ENCODE data around the gene MEF2D.

The MEF2D gene

DNA sequence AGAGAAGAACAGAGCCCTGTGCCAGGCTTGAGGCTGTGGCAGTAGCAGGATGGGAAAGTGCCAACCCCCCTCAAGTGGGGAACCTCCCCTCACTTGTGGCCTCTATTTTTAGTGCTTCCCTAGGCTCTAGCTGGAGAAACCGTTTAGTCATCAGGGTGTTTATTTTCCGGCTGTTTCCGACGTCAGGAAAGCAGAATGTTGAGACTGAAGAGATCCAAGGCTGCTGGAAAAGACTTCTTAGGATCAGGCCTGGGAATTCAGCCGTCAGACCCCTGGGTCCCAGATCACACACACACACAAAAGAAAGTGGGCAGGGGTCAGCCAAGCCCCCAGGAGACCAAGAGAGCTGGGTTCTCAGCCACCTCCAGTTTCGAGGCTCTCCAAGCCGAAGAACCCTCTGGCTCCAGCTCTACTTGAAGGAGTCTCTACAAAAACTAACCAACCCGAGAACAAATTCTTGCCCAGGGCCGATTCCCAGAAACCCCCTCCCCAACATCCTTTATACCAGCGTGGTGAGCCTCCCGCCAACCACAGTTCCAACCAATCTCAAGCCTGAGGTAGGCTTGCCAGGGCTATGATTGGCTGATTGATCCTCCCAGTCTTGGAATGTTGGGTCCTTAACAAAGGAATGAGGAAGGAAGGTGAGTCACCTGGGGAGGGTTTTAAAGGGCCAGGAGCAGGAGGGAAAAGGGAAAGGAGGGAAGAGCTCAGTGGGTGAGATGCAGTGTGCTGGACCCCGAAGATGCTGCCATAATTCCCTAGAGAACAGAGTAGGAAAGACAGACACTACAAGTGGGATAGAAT is 2.5 kb upstream of the MEF2D start:
- Histone ChIP-seq H3K9ac (ENCODE audit: low read length in 5 of 5) (peak overlapping the region; percentile 49 to 87 (median 74)), H3K27ac (ENCODE audit: low read depth, low read length) (peak overlapping the region; percentile 99), H3K27me3 (ENCODE audit: control insufficient read depth in 5 of 5, insufficient read depth in 4 of 5, low read length in 5 of 5) (no peaks in the 10 kb centered on the region), H3K4me3 (ENCODE audit: low read depth in 1 of 5, low read length in 5 of 5) (peak overlapping the region in 4 of 5 donors; percentile 35 to 41 (median 38)), H3K4me1 (ENCODE audit: control insufficient read depth in 5 of 5, insufficient read depth in 5 of 5, low read length in 5 of 5) (peaks cover 34 to 71% (median 60%) of the 10 kb centered on the region in 5 donors), H3K36me3 (ENCODE audit: control insufficient read depth in 5 of 5, insufficient read depth in 5 of 5, low read length in 5 of 5) (no peaks in the 10 kb centered on the region), H3K9me3 (ENCODE audit: control insufficient read depth in 5 of 5, low read length in 5 of 5) (no peaks in the 10 kb centered on the region)

GRCh38 chr1:156502391-156502893 is 1.9 kb upstream of the MEF2D start:
- Histone ChIP-seq H3K9me3 (ENCODE audit: control insufficient read depth in 5 of 5, low read length in 5 of 5) (no peaks in the 10 kb centered on the region), H3K27me3 (ENCODE audit: control insufficient read depth in 5 of 5, insufficient read depth in 4 of 5, low read length in 5 of 5) (no peaks in the 10 kb centered on the region), H3K4me1 (ENCODE audit: control insufficient read depth in 5 of 5, insufficient read depth in 5 of 5, low read length in 5 of 5) (peaks cover 35 to 73% (median 64%) of the 10 kb centered on the region in 5 donors), H3K27ac (ENCODE audit: low read depth, low read length) (peak overlapping the region; percentile 99), H3K4me3 (ENCODE audit: low read depth in 1 of 5, low read length in 5 of 5) (peak overlapping the region in 4 of 5 donors; percentile 26 to 39 (median 36)), H3K9ac (ENCODE audit: low read length in 5 of 5) (peak overlapping the region in 4 of 5 donors; percentile 19 to 87 (median 66)), H3K36me3 (ENCODE audit: control insufficient read depth in 5 of 5, insufficient read depth in 5 of 5, low read length in 5 of 5) (no peaks in the 10 kb centered on the region)

DNA sequence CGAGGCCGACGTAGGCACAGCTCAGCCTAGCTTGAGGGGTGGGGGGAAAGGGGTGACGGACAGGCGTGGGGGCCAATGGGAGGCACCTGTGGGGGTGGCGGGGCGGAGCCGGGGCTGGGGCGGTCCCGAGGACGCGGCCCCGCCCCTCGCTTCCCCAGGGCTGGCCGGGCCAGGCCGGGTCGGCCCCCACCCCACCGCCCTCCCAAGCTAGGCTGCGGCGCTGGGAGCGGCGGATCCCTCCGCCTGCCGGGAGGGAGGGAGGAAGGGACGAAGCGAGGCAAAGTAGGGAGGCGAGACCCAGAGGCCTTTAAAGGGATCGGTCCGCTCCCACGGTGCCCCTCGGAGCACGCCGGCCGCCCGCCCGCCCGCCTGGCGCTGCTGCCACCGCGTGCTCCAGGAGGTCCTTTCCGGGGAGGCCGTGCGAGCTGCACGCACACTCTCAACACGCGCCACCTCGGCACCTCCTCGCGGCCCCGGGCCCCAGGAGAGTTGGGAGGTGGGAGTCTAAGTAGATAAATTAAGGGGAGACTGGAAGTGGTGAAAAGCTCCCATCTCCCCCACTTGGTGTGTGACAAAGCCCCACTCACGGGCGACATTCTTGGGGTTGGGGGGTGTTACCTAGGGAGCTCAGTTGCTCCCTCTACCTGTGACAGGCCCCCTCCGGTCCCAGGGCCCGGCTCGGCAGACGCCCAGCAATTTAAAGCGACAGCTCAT is 375 bp upstream of the MEF2D start:
- Histone ChIP-seq H3K4me3 (ENCODE audit: low read depth in 1 of 5, low read length in 5 of 5) (peak overlapping the region; percentile 86 to 96 (median 91)), H3K4me1 (ENCODE audit: control insufficient read depth in 5 of 5, insufficient read depth in 5 of 5, low read length in 5 of 5) (peaks cover 48 to 87% (median 79%) of the 10 kb centered on the region in 5 donors), H3K27me3 (ENCODE audit: control insufficient read depth in 5 of 5, insufficient read depth in 4 of 5, low read length in 5 of 5) (no peaks in the 10 kb centered on the region), H3K36me3 (ENCODE audit: control insufficient read depth in 5 of 5, insufficient read depth in 5 of 5, low read length in 5 of 5) (no peaks in the 10 kb centered on the region), H3K27ac (ENCODE audit: low read depth, low read length) (peak overlapping the region; percentile 99), H3K9ac (ENCODE audit: low read length in 5 of 5) (peak overlapping the region; percentile 81 to 99 (median 95)), H3K9me3 (ENCODE audit: control insufficient read depth in 5 of 5, low read length in 5 of 5) (no peaks in the 10 kb centered on the region)

DNA sequence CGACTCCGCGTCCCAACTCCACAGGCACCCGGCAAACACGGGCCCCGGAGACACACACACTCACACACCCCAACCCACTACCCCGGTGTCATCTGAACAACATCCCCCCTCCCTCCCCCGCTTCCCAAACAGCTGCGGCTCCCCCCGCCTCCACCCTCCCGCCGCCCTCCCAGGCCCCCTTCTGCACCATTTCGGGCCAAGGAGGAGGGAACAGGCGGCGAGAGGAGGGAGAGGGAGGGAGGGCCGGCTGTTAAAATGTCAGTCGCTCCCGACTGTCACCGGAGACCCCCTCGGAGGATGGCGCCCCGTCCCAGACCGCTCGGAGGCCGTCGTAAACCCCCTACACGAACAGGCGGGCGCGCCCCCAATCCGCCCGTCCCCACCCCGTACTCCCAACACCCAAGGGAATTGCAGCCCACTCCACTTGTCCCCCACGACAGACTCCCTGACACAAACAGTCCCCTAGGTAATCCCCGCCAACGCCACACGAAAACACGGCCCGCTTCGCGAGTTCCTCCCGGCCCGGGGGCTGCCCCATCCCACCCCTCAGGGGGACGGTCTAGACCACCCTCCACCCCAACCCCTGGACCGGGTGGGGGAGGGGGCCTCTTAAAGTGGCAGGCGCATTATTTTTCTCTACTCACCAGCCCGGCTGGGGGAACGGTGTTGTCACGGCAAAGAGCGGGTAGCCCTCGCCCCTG is 583 bp downstream of the MEF2D start:
- no peaks in the 10 kb centered on the region for H3K9me3 ChIP-seq (ENCODE audit: control insufficient read depth in 5 of 5, low read length in 5 of 5)
- no peaks in the 10 kb centered on the region for H3K27me3 ChIP-seq (ENCODE audit: control insufficient read depth in 5 of 5, insufficient read depth in 4 of 5, low read length in 5 of 5)
- no peaks in the 10 kb centered on the region for H3K36me3 ChIP-seq (ENCODE audit: control insufficient read depth in 5 of 5, insufficient read depth in 5 of 5, low read length in 5 of 5)
- H3K9ac ChIP-seq (ENCODE audit: low read length in 5 of 5): peak overlapping the region; percentile 81 to 99 (median 95)
- peak overlapping the region; percentile 99 for H3K27ac ChIP-seq (ENCODE audit: low read depth, low read length)
- H3K4me3 ChIP-seq (ENCODE audit: low read depth in 1 of 5, low read length in 5 of 5): peak overlapping the region; percentile 86 to 96 (median 91)
- peaks cover 49 to 88% (median 83%) of the 10 kb centered on the region in 5 donors for H3K4me1 ChIP-seq (ENCODE audit: control insufficient read depth in 5 of 5, insufficient read depth in 5 of 5, low read length in 5 of 5)

DNA sequence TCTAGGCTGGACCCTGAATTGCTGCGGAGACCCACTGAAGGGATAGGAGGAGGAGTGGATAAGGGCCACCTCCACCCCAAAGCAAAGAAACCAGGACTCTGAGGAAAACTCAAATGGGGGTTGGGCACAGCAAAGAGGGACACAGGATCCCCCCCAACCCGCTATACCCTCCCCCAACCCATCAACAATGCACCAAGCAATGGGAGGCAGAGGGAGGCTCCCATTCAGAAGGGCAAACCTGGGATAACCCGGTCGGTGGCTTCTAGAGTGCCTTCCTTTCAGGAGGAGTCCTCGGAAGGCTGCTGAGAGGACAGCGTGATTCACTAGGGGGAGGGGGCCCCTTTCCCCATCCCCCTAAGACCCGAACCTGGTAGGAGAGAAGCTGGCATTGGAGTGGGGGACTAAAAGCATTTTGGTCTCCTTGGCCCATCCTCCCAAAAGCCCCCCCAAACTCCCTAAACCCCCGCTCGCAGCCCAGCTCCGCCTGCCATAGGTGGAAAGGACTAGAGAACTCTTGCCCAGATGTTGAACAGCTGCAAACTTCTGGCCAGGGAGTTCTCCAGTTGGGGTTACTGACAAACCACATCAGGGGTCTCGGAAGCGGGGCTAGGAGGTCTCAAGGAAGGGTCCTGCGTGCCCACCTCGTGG is 1.3 kb downstream of the MEF2D start:
- Histone ChIP-seq H3K9me3 (ENCODE audit: control insufficient read depth in 5 of 5, low read length in 5 of 5) (no peaks in the 10 kb centered on the region), H3K36me3 (ENCODE audit: control insufficient read depth in 5 of 5, insufficient read depth in 5 of 5, low read length in 5 of 5) (peaks cover 0 to 5% (median 0%) of the 10 kb centered on the region in 5 donors), H3K9ac (ENCODE audit: low read length in 5 of 5) (peak overlapping the region; percentile 72 to 90 (median 82)), H3K27ac (ENCODE audit: low read depth, low read length) (peak overlapping the region; percentile 92), H3K4me3 (ENCODE audit: low read depth in 1 of 5, low read length in 5 of 5) (peak overlapping the region; percentile 86 to 96 (median 91)), H3K4me1 (ENCODE audit: control insufficient read depth in 5 of 5, insufficient read depth in 5 of 5, low read length in 5 of 5) (peaks cover 51 to 88% (median 83%) of the 10 kb centered on the region in 5 donors), H3K27me3 (ENCODE audit: control insufficient read depth in 5 of 5, insufficient read depth in 4 of 5, low read length in 5 of 5) (no peaks in the 10 kb centered on the region)

- Histone ChIP-seq H3K27me3 (ENCODE audit: control insufficient read depth in 5 of 5, insufficient read depth in 4 of 5, low read length in 5 of 5) (no peaks in the 10 kb centered on the region), H3K4me1 (ENCODE audit: control insufficient read depth in 5 of 5, insufficient read depth in 5 of 5, low read length in 5 of 5) (peaks cover 50 to 88% (median 83%) of the 10 kb centered on the region in 5 donors), H3K36me3 (ENCODE audit: control insufficient read depth in 5 of 5, insufficient read depth in 5 of 5, low read length in 5 of 5) (peaks cover 0 to 5% (median 0%) of the 10 kb centered on the region in 5 donors), H3K9me3 (ENCODE audit: control insufficient read depth in 5 of 5, low read length in 5 of 5) (no peaks in the 10 kb centered on the region), H3K27ac (ENCODE audit: low read depth, low read length) (peak overlapping the region; percentile 92), H3K9ac (ENCODE audit: low read length in 5 of 5) (peak overlapping the region; percentile 72 to 90 (median 82)), H3K4me3 (ENCODE audit: low read depth in 1 of 5, low read length in 5 of 5) (peak overlapping the region; percentile 86 to 96 (median 91))
These were observed 2.0 kb downstream of the MEF2D start for GRCh38 chr1:156498432-156499193.

- Histone ChIP-seq H3K36me3 (ENCODE audit: control insufficient read depth in 5 of 5, insufficient read depth in 5 of 5, low read length in 5 of 5) (peaks cover 0 to 5% (median 0%) of the 10 kb centered on the region in 5 donors), H3K4me3 (ENCODE audit: low read depth in 1 of 5, low read length in 5 of 5) (peak overlapping the region; percentile 4 to 94 (median 91)), H3K27ac (ENCODE audit: low read depth, low read length) (peak overlapping the region; percentile 92), H3K9ac (ENCODE audit: low read length in 5 of 5) (peak overlapping the region; percentile 26 to 66 (median 55)), H3K9me3 (ENCODE audit: control insufficient read depth in 5 of 5, low read length in 5 of 5) (no peaks in the 10 kb centered on the region), H3K4me1 (ENCODE audit: control insufficient read depth in 5 of 5, insufficient read depth in 5 of 5, low read length in 5 of 5) (peaks cover 48 to 88% (median 83%) of the 10 kb centered on the region in 5 donors), H3K27me3 (ENCODE audit: control insufficient read depth in 5 of 5, insufficient read depth in 4 of 5, low read length in 5 of 5) (no peaks in the 10 kb centered on the region)
These were observed 2.7 kb downstream of the MEF2D start for GRCh38 chr1:156497743-156498431.

DNA sequence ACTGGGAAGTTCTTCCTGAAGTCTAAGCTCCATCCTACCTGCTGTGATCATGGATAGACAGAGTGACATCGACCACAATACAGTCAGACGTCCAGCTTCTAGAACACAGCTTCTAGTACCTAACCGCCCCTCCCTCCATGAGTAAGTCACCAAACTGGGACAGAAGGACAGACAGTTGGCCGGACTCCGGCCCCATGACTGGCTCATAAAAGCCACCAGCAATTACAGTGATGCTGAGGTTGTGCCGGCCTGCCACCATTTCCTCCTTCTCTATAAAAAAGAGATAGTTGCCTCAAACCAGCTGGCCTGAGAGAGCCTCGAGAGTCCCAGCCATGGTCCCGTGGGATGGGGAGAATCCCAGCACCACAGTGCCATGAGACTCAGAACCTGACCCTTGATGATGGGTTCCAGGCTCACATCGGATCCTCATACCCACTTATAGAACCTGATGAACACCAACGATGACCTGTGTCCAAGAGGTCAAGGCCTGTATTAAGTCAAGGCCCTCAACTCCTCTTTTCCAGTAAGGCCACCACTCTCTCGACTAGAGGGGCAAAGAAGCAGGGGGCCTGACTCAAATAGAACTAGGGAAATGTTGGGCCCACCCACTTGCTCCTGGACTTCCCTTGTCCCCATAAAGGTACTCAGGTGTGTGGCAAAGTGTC is 3.4 kb downstream of the MEF2D start:
- Histone ChIP-seq H3K27ac (ENCODE audit: low read depth, low read length) (peak overlapping the region; percentile 92), H3K4me1 (ENCODE audit: control insufficient read depth in 5 of 5, insufficient read depth in 5 of 5, low read length in 5 of 5) (peaks cover 47 to 88% (median 83%) of the 10 kb centered on the region in 5 donors), H3K4me3 (ENCODE audit: low read depth in 1 of 5, low read length in 5 of 5) (peak overlapping the region in 4 of 5 donors; percentile 42 to 94 (median 74)), H3K36me3 (ENCODE audit: control insufficient read depth in 5 of 5, insufficient read depth in 5 of 5, low read length in 5 of 5) (peaks cover 0 to 5% (median 0%) of the 10 kb centered on the region in 5 donors), H3K9me3 (ENCODE audit: control insufficient read depth in 5 of 5, low read length in 5 of 5) (no peaks in the 10 kb centered on the region), H3K9ac (ENCODE audit: low read length in 5 of 5) (peak overlapping the region; percentile 26 to 66 (median 55)), H3K27me3 (ENCODE audit: control insufficient read depth in 5 of 5, insufficient read depth in 4 of 5, low read length in 5 of 5) (no peaks in the 10 kb centered on the region)

Measured in subcutaneous abdominal adipose tissue (tissue), 5 donors.